Suppressor macrophage treated with lipopolysaccharide for 1 hour (primary cell): ENCODE results near the gene RNASE7.

Experiments used
- DNase-seq, 3 donors: peaks; one replicate each; pipeline ENCODE4 v3.0.0-alpha.2; 2020 to 2022

RNASE7 gene

GRCh38 chr14:21043974-21044618, 1.9 kb downstream of the RNASE7 start:
- peak in 1 of 3 donors; percentile 9 for DNase-seq

GRCh38 chr14:21047378-21047781, 5.2 kb downstream of the RNASE7 start:
- no peak for DNase-seq

GRCh38 chr14:21048638-21049037, 6.5 kb downstream of the RNASE7 start:
- DNase-seq = no peak

- DNase-seq = no peak
These were observed 7.1 kb downstream of the RNASE7 start for GRCh38 chr14:21049271-21049673.

GRCh38 chr14:21050597-21050996, 8.4 kb downstream of the RNASE7 start:
- DNase-seq = peak in 1 of 3 donors; percentile 43

- no peak for DNase-seq
These were observed 11.3 kb downstream of the RNASE7 start for GRCh38 chr14:21053184-21054122.

GRCh38 chr14:21054123-21054767, 12.1 kb downstream of the RNASE7 start:
- no peak for DNase-seq

- no peak for DNase-seq
These were observed 12.6 kb downstream of the RNASE7 start for GRCh38 chr14:21054768-21055145.

- DNase-seq = no peak
These were observed 13.4 kb downstream of the RNASE7 start for GRCh38 chr14:21055432-21056117.

- DNase-seq = no peak
These were observed 14.5 kb downstream of the RNASE7 start for GRCh38 chr14:21056520-21057163.

- DNase-seq = peak; percentile 33 to 77 (median 50)
These were observed 15.9 kb downstream of the RNASE7 start, which contains the start of gene RNASE8 for GRCh38 chr14:21057803-21058675. RNASE8 (plus strand) TSS chr14:21057822; CDS start chr14:21057893, 71 bp downstream.

- no peak for DNase-seq
These were observed 16.7 kb downstream of the RNASE7 start for GRCh38 chr14:21058903-21059302.

- DNase-seq = no peak
These were observed 17.9 kb downstream of the RNASE7 start for GRCh38 chr14:21059842-21060613.

GRCh38 chr14:21060614-21061346, 18.6 kb downstream of the RNASE7 start:
- no peak for DNase-seq

GRCh38 chr14:21061347-21061668, 19.1 kb downstream of the RNASE7 start:
- no peak for DNase-seq

- DNase-seq = no peak
These were observed 21.3 kb downstream of the RNASE7 start for GRCh38 chr14:21063479-21063878.

- DNase-seq = no peak
These were observed 24.8 kb downstream of the RNASE7 start for GRCh38 chr14:21066882-21067502.

GRCh38 chr14:21068521-21069387, 26.6 kb downstream of the RNASE7 start:
- DNase-seq = peak; percentile 72 to 82 (median 75)
